Mononuclear cell (primary cell): ENCODE measurements around the gene SLC6A11. TPM values are rescaled to one million over a fixed set of nuclear protein-coding genes. Genes with fewer than 3 reads are reported as not detected.

Source experiments
- H3K27me3 ChIP-seq: 2 replicates; pipeline ENCODE4 v1.6.0; 2011; ENCODE audit warnings: low read length, control low read depth; ENCODE audit not compliant: insufficient read depth
- H3K4me1 ChIP-seq: 2 replicates; pipeline ENCODE4 v1.5.1; 2011; ENCODE audit warnings: mild to moderate bottlenecking, low read length, control low read depth; ENCODE audit not compliant: insufficient read depth
- H3K4me3 ChIP-seq: 2 replicates; pipeline ENCODE4 v1.5.1; 2011; ENCODE audit warnings: mild to moderate bottlenecking, low read length, moderate library complexity
- H3K9me3 ChIP-seq: 2 replicates; pipeline ENCODE4 v1.5.1; 2011; ENCODE audit warnings: low read depth, mild to moderate bottlenecking, control low read depth, low read length
- total RNA-seq: library from RNA; depleted of rRNA; stranded (reverse); fragments of >200 nt; gene quantifications from one replicate; pipeline ENCODE4 v1.2.3, GENCODE V29; 2012

The SLC6A11 gene
- total RNA-seq, 1 donor: under 0.01 TPM

DNA sequence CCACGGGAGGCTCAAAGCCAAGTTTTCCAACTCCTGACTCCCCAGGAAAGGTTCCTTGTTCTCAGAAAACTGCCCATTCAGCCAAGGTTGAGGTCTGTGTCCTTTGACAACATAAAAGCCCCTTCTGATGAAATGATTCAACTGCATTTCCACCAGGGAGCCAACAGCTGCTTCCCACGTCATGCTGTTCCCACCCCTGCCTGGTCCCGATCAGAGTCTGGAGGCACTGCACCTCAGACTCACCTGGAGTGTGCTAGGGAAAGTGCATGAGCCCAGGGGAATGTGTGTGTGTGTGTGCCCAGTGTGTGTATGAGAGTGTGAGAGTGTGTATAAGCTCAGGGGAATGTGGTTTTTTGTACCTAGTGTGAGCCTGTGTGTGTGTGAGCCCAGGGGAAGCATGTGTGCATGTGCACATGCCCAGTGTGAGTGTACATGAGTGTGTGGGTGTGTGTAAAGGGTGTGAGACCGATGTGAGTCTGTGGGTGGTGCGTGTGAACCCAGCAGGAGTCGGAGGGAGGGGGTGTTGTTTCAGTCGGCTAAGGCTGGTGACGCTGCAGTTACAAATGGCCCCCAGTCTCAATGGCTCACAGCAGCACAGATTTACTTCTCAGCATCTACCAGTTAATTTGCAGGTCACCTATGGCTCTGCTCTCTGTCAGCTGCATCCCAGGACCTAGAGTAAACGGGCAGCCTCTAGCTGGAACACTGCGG, 156.2 kb downstream of the SLC6A11 start:
- no peaks in the 10 kb centered on the region for H3K4me1 ChIP-seq
- no peak overlapping the region for H3K4me3 ChIP-seq
- H3K9me3 ChIP-seq: no peaks in the 10 kb centered on the region
- H3K27me3 ChIP-seq: no peaks in the 10 kb centered on the region

DNA sequence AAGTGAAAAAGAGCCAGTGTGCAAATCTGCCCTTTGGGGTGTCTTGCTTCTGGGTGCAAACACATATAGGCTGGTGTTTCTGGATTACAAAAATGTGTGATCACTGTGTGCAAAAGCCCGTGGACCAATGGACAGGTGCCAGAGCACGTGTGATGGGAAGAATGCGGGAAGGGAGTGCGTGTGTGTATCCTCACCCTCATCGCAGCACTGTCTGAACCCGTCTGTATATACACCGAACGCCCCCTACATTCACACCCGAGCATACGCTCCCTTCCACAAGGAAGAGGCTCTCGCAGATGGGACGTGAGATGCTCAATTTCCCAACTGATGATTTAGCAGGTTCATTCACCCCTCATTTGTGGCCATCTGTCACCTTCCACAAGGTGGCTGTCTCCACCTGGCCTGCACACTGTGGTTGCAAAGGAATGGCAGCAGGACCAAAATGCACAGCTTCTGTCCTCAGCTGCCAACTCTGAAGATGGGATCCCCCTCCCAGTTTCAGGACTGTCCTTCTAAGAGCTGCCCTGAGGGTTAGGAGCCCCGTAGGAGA, 157.1 kb downstream of the SLC6A11 start:
- Histone ChIP-seq H3K4me1 (no peaks in the 10 kb centered on the region), H3K27me3 (no peaks in the 10 kb centered on the region), H3K9me3 (no peaks in the 10 kb centered on the region), H3K4me3 (no peak overlapping the region)

DNA sequence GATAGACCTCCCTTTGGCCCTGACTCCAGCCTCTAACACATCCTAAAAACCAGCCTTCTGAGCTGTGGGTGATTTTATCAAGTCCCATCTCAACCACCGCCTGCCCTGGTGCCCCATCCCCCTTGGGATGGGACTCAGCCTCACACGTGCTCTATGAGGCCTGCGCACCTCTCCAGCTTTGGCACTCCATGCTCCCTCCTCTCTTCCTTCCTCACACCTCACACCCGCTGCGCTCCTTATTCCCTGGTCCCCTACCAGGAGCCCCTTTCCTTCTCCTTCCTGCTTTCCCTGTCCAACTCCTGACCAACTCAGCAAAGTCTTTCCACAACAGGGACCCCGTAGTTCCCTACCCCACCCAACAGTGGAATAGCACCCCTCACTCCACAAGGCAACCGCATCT, 158.1 kb downstream of the SLC6A11 start:
- Histone ChIP-seq H3K4me1 (no peaks in the 10 kb centered on the region), H3K27me3 (no peaks in the 10 kb centered on the region), H3K4me3 (no peak overlapping the region), H3K9me3 (no peaks in the 10 kb centered on the region)

GRCh38 chr3:10974746-10975375, 158.8 kb downstream of the SLC6A11 start:
- Histone ChIP-seq H3K4me1 (no peaks in the 10 kb centered on the region), H3K9me3 (no peaks in the 10 kb centered on the region), H3K27me3 (no peaks in the 10 kb centered on the region), H3K4me3 (no peak overlapping the region)

DNA sequence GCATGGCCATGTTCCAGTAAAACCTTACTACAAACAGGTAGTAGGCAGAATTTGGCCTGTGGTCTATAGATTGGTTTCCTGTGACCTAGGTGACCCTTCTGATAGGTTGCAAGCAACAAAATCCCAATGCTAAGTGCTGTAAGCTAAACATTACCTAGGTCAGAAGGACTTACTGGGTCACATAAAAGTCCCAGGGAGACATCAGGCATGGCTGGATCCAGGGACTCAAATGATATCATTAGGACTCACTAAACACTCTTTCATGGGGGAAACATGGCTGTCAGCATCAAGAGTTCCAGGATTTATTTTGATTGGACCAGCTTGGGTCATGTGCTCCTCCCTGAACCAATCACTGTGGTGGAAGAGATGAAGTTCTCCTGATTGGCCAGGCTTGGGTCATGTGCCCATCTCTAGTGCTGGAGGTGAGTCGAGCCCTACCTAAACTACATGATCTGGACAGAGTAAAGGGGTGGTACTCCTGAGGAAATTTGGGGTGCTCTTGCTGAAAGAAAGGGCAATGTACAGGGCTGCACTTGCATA, 159.7 kb downstream of the SLC6A11 start:
- Histone ChIP-seq H3K9me3 (no peaks in the 10 kb centered on the region), H3K4me3 (no peak overlapping the region), H3K4me1 (no peaks in the 10 kb centered on the region), H3K27me3 (no peaks in the 10 kb centered on the region)

DNA sequence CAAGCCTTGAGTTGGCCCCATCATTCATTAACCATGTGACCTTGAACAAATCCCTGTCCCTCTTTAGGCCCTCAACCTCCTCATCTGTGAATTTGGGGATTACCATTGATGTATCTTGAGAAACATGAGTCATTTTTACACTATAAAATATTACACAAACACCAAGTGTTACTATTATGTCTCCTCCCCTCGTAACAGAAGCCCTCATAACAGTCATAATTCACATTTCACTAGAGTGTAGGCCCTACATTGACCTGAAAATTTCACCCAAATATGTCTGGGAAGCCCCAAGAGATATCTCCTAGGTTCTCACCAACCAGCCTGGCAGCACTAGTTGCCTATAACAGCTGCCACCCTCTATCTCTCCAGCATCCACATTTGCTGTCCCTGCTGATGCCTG, 160.7 kb downstream of the SLC6A11 start:
- Histone ChIP-seq H3K9me3 (no peaks in the 10 kb centered on the region), H3K4me1 (no peaks in the 10 kb centered on the region), H3K4me3 (no peak overlapping the region), H3K27me3 (no peaks in the 10 kb centered on the region)

DNA sequence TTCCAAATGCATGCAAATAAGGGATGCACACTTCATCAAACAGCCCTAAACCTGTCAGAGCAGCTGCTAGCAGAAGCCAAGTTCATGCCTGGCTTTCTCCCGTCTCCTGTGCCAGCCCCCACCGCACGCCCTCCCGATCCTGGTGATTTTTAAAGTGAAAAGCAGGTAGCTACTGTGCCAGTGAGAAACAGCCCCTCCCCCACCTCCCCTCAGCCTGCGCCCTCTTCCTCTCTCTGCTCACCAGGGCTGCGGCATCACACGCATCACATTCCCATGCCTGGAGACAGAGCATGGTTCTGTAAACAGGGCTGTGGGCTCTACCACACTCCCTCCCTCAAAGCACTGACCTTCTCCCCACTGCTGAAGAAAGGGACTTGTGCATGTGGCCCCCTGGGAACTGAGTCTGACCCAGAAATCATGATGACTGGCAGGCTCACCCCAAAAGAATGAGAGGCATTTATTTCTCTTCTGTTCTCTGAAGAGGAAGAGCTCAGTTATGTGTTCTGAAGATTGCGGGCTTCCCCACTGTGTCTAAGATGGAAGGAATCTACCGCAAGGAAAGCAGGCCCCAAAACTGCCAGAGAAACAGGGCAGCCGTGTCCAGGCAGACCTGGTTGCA, 162.0 kb downstream of the SLC6A11 start:
- H3K9me3 ChIP-seq: no peaks in the 10 kb centered on the region
- H3K4me1 ChIP-seq: no peaks in the 10 kb centered on the region
- no peak overlapping the region for H3K4me3 ChIP-seq
- H3K27me3 ChIP-seq: no peaks in the 10 kb centered on the region

DNA sequence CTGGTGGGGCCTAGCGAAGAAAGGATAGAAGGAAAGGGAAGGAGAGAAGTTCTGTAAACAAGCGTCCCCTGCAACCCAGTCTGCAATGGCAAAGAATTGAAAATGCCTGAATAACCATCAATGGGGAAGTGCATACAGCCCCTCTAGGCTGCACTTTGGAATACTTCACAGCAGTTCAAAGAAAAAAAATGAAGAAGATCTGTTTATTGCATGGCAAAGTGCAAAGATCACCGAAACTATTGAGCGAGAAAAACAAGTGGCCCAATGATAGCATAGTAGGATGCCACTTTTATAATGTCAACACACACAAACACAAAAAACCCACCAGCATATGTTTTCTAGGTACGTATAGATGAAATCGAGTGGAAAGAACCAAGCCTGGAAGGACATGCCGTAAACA, 162.9 kb downstream of the SLC6A11 start:
- Histone ChIP-seq H3K4me3 (no peak overlapping the region), H3K27me3 (no peaks in the 10 kb centered on the region), H3K4me1 (no peaks in the 10 kb centered on the region), H3K9me3 (no peaks in the 10 kb centered on the region)

GRCh38 chr3:10980312-10980711, 164.3 kb downstream of the SLC6A11 start:
- no peaks in the 10 kb centered on the region for H3K27me3 ChIP-seq
- no peaks in the 10 kb centered on the region for H3K4me1 ChIP-seq
- no peaks in the 10 kb centered on the region for H3K9me3 ChIP-seq
- no peak overlapping the region for H3K4me3 ChIP-seq

DNA sequence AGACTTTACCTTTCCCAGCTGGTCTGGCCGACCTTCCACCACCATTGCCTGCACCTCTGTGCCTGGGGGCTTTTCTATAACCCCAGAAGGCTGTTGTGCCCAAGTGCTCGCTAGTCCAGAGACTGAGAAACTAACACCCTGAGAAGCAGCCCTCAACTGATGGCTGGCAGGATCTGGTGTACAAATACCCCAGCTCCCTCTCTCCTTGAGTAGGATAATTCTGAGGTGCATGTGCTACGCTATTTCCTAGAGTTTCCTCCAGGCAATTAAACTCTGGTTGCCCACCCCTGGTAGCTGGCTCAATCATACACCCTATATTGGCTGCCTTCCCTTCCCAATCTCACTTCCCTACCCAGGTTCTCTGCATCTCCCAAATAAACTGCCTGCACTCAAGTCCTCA, 165.0 kb downstream of the SLC6A11 start:
- Histone ChIP-seq H3K9me3 (no peaks in the 10 kb centered on the region), H3K4me3 (no peak overlapping the region), H3K27me3 (no peaks in the 10 kb centered on the region), H3K4me1 (no peaks in the 10 kb centered on the region)

DNA sequence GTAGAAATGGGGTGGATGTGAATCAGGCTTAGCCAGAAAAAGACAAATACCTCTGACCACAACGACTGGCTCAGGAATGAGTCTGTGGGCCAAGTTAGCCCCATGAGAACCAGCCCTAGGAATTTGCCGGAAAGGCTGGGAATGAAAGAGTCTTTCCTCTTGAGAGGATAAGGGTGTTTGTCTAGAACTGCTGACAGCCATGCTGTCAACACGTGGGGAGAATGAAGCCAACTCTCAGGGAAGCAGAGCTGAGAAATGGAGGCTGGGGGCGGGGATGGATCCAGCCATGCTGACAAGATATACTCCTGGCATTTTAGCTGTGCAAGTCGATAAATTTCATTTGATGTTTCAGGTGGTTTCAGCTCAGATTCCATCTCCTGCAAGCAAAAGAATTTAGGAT, 165.9 kb downstream of the SLC6A11 start:
- Histone ChIP-seq H3K27me3 (no peaks in the 10 kb centered on the region), H3K4me3 (no peak overlapping the region), H3K4me1 (no peaks in the 10 kb centered on the region), H3K9me3 (no peaks in the 10 kb centered on the region)

DNA sequence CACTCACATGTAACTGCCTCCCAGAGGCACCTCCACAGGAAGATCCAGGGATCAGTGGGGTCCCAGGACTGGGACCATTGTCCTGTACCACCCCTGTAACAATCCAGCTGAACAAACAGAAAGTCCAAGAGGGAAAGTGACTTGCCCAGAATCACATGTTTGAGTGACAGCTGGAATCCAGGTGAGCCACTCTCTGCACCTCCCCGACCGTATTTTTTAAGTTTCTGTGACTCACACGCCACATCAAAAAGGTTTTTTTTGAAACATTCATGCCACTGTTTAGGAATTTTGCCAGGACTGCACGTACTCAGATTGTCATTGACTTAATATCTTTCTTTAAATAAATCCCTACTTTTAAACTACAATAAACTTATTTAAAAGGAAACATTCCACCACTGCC, 166.8 kb downstream of the SLC6A11 start:
- Histone ChIP-seq H3K27me3 (no peaks in the 10 kb centered on the region), H3K9me3 (no peaks in the 10 kb centered on the region), H3K4me1 (no peaks in the 10 kb centered on the region), H3K4me3 (no peak overlapping the region)

DNA sequence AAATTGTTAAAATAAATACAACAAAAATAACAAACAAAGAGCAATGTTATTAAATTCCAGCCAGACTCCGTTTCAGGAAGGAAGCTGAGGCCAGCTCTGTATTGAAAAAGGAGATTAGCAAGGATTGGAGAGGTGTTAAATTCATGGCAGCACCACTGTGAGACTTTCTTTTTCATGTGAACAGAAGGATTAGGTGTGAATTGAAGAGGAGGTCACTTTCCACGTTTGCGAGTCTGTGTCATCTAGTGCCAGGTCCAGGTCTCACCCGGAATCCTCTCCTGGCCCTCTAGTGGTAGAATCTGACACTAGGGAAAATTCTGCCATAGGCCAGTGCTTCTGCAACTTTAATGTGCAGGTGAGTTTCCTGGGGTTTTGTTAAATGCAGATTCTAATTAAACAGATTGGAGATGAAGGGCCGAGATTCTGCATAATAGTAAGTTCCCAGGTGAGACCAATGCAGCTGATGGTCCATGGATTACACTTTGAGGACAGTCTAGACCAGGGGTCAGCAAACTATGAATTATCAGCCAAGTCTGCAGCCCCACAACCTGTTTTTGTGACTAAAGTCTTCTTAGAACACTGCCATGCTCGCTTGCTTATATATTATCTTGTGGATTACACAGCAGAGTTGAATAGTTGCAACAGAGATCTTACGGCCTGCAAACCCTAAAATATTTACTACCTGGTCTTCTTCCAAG, 167.3 kb downstream of the SLC6A11 start:
- H3K4me1 ChIP-seq: no peaks in the 10 kb centered on the region
- H3K9me3 ChIP-seq: no peaks in the 10 kb centered on the region
- no peak overlapping the region for H3K4me3 ChIP-seq
- H3K27me3 ChIP-seq: no peaks in the 10 kb centered on the region

- Histone ChIP-seq H3K9me3 (no peaks in the 10 kb centered on the region), H3K4me1 (no peaks in the 10 kb centered on the region), H3K27me3 (peaks cover 4% of the 10 kb centered on the region)
These were observed 168.4 kb downstream of the SLC6A11 start for GRCh38 chr3:10984371-10984896.

GRCh38 chr3:10985181-10985580, 169.2 kb downstream of the SLC6A11 start:
- H3K4me1 ChIP-seq: no peaks in the 10 kb centered on the region
- no peak overlapping the region for H3K4me3 ChIP-seq
- H3K9me3 ChIP-seq: no peaks in the 10 kb centered on the region
- H3K27me3 ChIP-seq: peaks cover 4% of the 10 kb centered on the region

More at GRCh38 chr3:10984371-10984896, 168.4 kb downstream of the SLC6A11 start:
- no peak overlapping the region for H3K4me3 ChIP-seq
